ENCODE data around the gene LIMK2. TPM values are rescaled to one million over a fixed set of nuclear protein-coding genes. Genes with fewer than 3 reads are reported as not detected.
A peak's percentile ranks its signal among the peaks of the same experiment; 100 is the strongest.
"Not testable (repeated sequence)": the region's sequence is repeated elsewhere in the genome, so short reads cannot be mapped to it uniquely, and the experiment has no call there.

The LIMK2 gene
- 20.0 TPM for total RNA-seq
- polyA plus RNA-seq (ENCODE audit: insufficient read depth in 1 of 8, insufficient read length in 8 of 8, low replicate concordance in 1 of 8): 10 to 100 TPM; 18.8 to 26.7 (median 23.3) TPM
- long read RNA-seq, donor 1, partial matches to known transcripts: 0 of 1 reads
- long read RNA-seq, donor 1, other reads (novel, unspliced or antisense): 0 of 1 reads
- long read RNA-seq, donor 2: 0 reads
- long read RNA-seq, donor 3, partial matches to known transcripts: 0 of 3 reads
- long read RNA-seq, donor 3, other reads (novel, unspliced or antisense): 0 of 3 reads
- long read RNA-seq, donor 4, partial matches to known transcripts: 0 of 3 reads
- long read RNA-seq, donor 4, other reads (novel, unspliced or antisense): 0 of 3 reads
- long read RNA-seq, donor 5, partial matches to known transcripts: 0 of 2 reads
- long read RNA-seq, donor 5, other reads (novel, unspliced or antisense): 0 of 2 reads
- long read RNA-seq, donor 6, partial matches to known transcripts: 0 of 4 reads
- long read RNA-seq, donor 6, other reads (novel, unspliced or antisense): 0 of 4 reads
- long read RNA-seq, donor 7, partial matches to known transcripts: 0 of 3 reads
- long read RNA-seq, donor 7, other reads (novel, unspliced or antisense): 0 of 3 reads
- long read RNA-seq, donor 8, partial matches to known transcripts: 6 of 7 reads
- long read RNA-seq, donor 8, other reads (novel, unspliced or antisense): 0 of 7 reads
- long read RNA-seq, donor 9, partial matches to known transcripts: 13 of 14 reads
- long read RNA-seq, donor 9, other reads (novel, unspliced or antisense): 0 of 14 reads
- long read RNA-seq, donor 10, partial matches to known transcripts: 0 of 1 reads
- long read RNA-seq, donor 10, other reads (novel, unspliced or antisense): 0 of 1 reads
- long read RNA-seq, donor 11: 0 reads

GRCh38 chr22:31211862-31212730 lies at the start of gene LIMK2:
Gene LIMK2 (plus strand): TSS chr22:31212298. CDS start chr22:31212409, 111 bp downstream.
- peak within 1 kb of the TSS; percentile 91 for H3K27ac ChIP-seq (ENCODE audit: low read length)
- H3K4me3 ChIP-seq (ENCODE audit: low read length): peak within 1 kb of the TSS; percentile 98
- H3K36me3 ChIP-seq (ENCODE audit: control insufficient read depth, insufficient read depth, low read length): peaks cover 6% of the 10 kb centered on the region
- H3K9me3 ChIP-seq (replicated peaks; ENCODE audit: control insufficient read depth, low read depth, low read length): no peaks in the 10 kb centered on the region
- H3K4me1 ChIP-seq (ENCODE audit: control insufficient read depth, insufficient read depth, low read length): peaks cover 25% of the 10 kb centered on the region
- DNase-seq: peak; percentile 94
- H3K27me3 ChIP-seq (ENCODE audit: control insufficient read depth, insufficient read depth, low read length): no peaks in the 10 kb centered on the region
- WGBS (ENCODE audit: insufficient coverage): 0% methylated on average over 44 of the region's 64 CpGs

GRCh38 chr22:31170971-31171370 lies 41.1 kb upstream of the LIMK2 start:
- H3K36me3 ChIP-seq (ENCODE audit: control insufficient read depth, insufficient read depth, low read length): peaks cover 9% of the 10 kb centered on the region
- H3K27ac ChIP-seq (ENCODE audit: low read length): no peak overlapping the region
- H3K27me3 ChIP-seq (ENCODE audit: control insufficient read depth, insufficient read depth, low read length): no peaks in the 10 kb centered on the region
- H3K4me1 ChIP-seq (ENCODE audit: control insufficient read depth, insufficient read depth, low read length): no peaks in the 10 kb centered on the region
- H3K4me3 ChIP-seq (ENCODE audit: low read length): no peak overlapping the region
- no peaks in the 10 kb centered on the region for H3K9me3 ChIP-seq (replicated peaks; ENCODE audit: control insufficient read depth, low read depth, low read length)
- DNase-seq: no peak
- no CpG with 5 or more reads among the region's 4 CpGs for WGBS (ENCODE audit: insufficient coverage)

DNA sequence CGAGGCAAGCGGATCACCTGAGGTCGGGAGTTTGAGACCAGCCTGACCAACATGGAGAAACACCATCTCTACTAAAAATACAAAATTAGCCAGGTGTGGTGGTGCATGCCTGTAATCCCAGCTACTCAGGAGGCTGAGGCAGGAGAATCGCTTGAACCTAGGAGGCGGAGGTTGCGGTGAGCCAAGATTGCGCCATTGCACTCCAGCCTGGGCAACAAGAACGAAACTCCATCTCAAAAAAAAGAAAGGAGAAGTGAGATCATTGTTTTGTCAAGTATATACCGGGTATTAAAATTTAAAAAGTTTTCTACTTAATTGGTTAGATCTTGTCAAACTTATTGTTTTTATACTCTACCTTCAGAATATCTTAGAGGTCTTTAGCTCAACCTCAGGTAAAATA lies 40.4 kb upstream of the LIMK2 start:
- H3K4me3 ChIP-seq (ENCODE audit: low read length); H3K9me3 ChIP-seq (replicated peaks; ENCODE audit: control insufficient read depth, low read depth, low read length); H3K27me3 ChIP-seq (ENCODE audit: control insufficient read depth, insufficient read depth, low read length); H3K27ac ChIP-seq (ENCODE audit: low read length); H3K4me1 ChIP-seq (ENCODE audit: control insufficient read depth, insufficient read depth, low read length); H3K36me3 ChIP-seq (ENCODE audit: control insufficient read depth, insufficient read depth, low read length); DNase-seq: not testable (repeated sequence)
- no CpG with 5 or more reads among the region's 9 CpGs for WGBS (ENCODE audit: insufficient coverage)

DNA sequence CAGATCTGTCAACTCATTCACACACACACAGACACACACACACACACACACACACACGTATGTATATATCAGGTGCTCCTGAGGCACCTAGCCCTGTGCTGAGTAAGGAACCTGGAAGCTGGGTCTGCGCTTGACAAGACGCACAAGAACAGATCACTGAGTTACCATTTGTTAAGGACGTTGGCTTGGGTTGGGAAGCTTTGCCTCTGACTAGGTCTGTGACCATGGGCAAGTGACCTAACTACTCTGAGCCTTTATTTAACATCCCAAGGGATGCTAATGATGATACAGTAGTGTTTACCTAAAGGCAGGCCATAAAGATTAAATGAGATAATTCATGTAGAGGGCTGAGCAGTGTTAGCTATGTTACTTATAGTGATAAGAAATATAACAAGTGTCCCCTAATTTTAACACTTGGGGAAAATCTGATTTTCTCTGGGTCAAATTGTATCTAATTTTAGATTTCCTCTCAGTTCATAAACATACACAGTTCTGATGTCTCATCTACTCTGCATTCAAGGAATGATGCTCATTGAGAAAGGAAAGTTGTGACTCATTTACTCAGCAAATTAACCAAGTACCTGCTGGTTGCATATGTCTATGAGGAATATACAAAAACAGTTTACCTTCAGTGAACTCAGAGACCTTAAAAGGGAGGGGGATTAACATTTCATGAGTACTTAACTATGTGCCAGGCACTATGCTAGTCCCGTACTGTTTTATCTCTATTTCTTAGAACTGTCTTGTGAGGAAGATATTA lies 38.5 kb upstream of the LIMK2 start:
- H3K4me1 ChIP-seq (ENCODE audit: control insufficient read depth, insufficient read depth, low read length): no peaks in the 10 kb centered on the region
- H3K27me3 ChIP-seq (ENCODE audit: control insufficient read depth, insufficient read depth, low read length): no peaks in the 10 kb centered on the region
- peaks cover 14% of the 10 kb centered on the region for H3K36me3 ChIP-seq (ENCODE audit: control insufficient read depth, insufficient read depth, low read length)
- WGBS (ENCODE audit: insufficient coverage): no CpG with 5 or more reads among the region's 5 CpGs
- no peak overlapping the region for H3K27ac ChIP-seq (ENCODE audit: low read length)
- H3K4me3 ChIP-seq (ENCODE audit: low read length): no peak overlapping the region
- no peaks in the 10 kb centered on the region for H3K9me3 ChIP-seq (replicated peaks; ENCODE audit: control insufficient read depth, low read depth, low read length)
- DNase-seq: no peak

DNA sequence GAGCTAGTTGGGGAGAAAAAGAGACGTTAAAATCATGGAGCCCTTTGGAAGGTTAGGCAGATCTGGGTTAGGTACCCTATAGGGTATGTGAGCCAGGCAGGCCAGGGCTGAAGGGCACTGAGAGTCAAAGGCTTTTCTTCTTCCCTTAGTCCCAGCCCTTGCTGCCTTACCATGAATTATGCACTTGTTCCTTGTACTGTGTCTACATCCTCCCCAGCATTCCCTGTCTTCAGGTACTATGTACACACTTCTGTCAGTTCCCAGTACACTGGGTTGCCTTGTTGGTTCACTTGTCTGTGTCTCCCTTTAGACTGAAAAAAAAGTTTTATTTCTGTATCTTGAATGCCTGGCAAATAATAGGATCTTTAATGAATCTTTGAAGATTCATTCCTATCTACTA lies 35.2 kb upstream of the LIMK2 start:
- no peak for DNase-seq
- no peak overlapping the region for H3K4me3 ChIP-seq (ENCODE audit: low read length)
- H3K9me3 ChIP-seq (replicated peaks; ENCODE audit: control insufficient read depth, low read depth, low read length): no peaks in the 10 kb centered on the region
- H3K27me3 ChIP-seq (ENCODE audit: control insufficient read depth, insufficient read depth, low read length): no peaks in the 10 kb centered on the region
- H3K27ac ChIP-seq (ENCODE audit: low read length): no peak overlapping the region
- peaks cover 4% of the 10 kb centered on the region for H3K4me1 ChIP-seq (ENCODE audit: control insufficient read depth, insufficient read depth, low read length)
- WGBS (ENCODE audit: insufficient coverage): 100% methylated on average over 1 of the region's 1 CpG
- H3K36me3 ChIP-seq (ENCODE audit: control insufficient read depth, insufficient read depth, low read length): peaks cover 10% of the 10 kb centered on the region

- Histone ChIP-seq H3K27me3 (ENCODE audit: control insufficient read depth, insufficient read depth, low read length) (no peaks in the 10 kb centered on the region), H3K4me1 (ENCODE audit: control insufficient read depth, insufficient read depth, low read length) (peaks cover 4% of the 10 kb centered on the region), H3K9me3 (replicated peaks; ENCODE audit: control insufficient read depth, low read depth, low read length) (no peaks in the 10 kb centered on the region), H3K4me3 (ENCODE audit: low read length) (no peak overlapping the region), H3K27ac (ENCODE audit: low read length) (no peak overlapping the region), H3K36me3 (ENCODE audit: control insufficient read depth, insufficient read depth, low read length) (peaks cover 14% of the 10 kb centered on the region)
- peak; percentile 12 for DNase-seq
- 89% methylated on average over 4 of the region's 6 CpGs for WGBS (ENCODE audit: insufficient coverage)
These were observed 34.5 kb upstream of the LIMK2 start for GRCh38 chr22:31177420-31178162.

DNA sequence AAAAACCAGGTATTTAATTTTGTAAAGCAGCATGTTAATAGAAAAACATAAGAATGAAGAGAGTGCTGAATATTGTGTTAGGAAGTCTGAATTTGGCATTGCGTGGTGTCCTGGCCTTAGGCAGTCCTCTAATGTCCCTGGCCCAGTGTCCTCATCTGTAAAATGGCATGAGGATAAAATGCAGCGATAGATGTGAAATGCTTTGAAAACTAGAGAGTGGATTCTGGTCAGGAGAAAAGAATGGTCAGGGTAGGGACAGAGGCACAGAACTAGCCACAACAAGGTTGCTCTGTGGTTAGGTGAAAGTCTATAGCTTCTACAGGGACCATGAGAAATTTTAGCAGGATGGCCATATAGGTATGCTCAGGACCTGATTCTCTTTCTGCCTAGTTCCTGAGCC lies 33.2 kb upstream of the LIMK2 start:
- Histone ChIP-seq H3K27ac (ENCODE audit: low read length) (no peak overlapping the region), H3K27me3 (ENCODE audit: control insufficient read depth, insufficient read depth, low read length) (no peaks in the 10 kb centered on the region), H3K9me3 (replicated peaks; ENCODE audit: control insufficient read depth, low read depth, low read length) (no peaks in the 10 kb centered on the region), H3K4me3 (ENCODE audit: low read length) (no peak overlapping the region), H3K36me3 (ENCODE audit: control insufficient read depth, insufficient read depth, low read length) (peaks cover 14% of the 10 kb centered on the region), H3K4me1 (ENCODE audit: control insufficient read depth, insufficient read depth, low read length) (peaks cover 4% of the 10 kb centered on the region)
- WGBS (ENCODE audit: insufficient coverage): 93% methylated on average over 2 of the region's 2 CpGs
- no peak for DNase-seq

DNA sequence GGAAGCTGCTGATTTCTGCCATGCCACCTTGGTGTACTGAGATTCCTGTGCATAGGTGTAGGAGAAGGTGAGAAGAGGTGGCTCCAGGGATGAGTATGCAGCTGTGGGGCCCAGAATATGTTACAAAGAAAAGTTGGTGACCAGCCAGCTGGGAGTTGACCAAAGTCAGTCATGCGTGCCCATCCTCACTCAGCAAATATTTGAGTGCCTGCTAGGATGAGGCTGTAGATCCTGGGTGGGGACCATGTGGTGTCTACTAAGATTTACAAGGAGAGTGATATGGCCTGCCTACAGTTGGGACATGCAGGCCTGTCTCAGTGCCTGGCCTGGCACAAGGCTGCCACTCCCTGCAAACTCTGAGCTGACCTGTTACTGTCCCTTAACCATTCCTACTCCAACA lies 32.8 kb upstream of the LIMK2 start:
- H3K36me3 ChIP-seq (ENCODE audit: control insufficient read depth, insufficient read depth, low read length): peaks cover 14% of the 10 kb centered on the region
- H3K4me1 ChIP-seq (ENCODE audit: control insufficient read depth, insufficient read depth, low read length): peaks cover 4% of the 10 kb centered on the region
- WGBS (ENCODE audit: insufficient coverage): no CpG with 5 or more reads among the region's 1 CpG

DNA sequence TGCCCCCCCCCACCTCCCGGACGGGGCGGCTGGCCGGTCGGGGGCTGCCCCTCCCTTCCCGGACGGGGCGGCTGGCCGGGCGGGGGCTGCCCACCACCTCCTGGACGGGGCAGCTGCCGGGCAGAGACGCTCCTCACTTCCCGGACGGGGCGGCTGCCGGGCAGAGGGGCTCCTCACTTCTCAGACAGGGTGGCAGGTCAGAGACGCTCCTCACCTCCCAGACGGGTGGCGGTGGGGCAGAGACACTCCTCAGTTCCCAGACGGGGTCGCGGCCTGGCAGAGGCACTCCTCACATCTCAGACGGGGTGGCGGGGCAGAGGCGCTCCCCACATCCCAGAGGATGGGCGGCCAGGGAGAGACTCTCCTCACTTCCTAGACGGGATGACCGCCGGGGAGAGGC lies 28.1 kb upstream of the LIMK2 start:
- Histone ChIP-seq H3K4me3 (ENCODE audit: low read length) (no peak overlapping the region), H3K27me3 (ENCODE audit: control insufficient read depth, insufficient read depth, low read length) (no peaks in the 10 kb centered on the region), H3K4me1 (ENCODE audit: control insufficient read depth, insufficient read depth, low read length) (peaks cover 4% of the 10 kb centered on the region), H3K27ac (ENCODE audit: low read length) (no peak overlapping the region), H3K36me3 (ENCODE audit: control insufficient read depth, insufficient read depth, low read length) (peaks cover 29% of the 10 kb centered on the region), H3K9me3 (replicated peaks; ENCODE audit: control insufficient read depth, low read depth, low read length) (no peaks in the 10 kb centered on the region)
- 96% methylated on average over 17 of the region's 30 CpGs for WGBS (ENCODE audit: insufficient coverage)
- DNase-seq: no peak

More for the DNA sequence above, 32.8 kb upstream of the LIMK2 start:
- no peak overlapping the region for H3K4me3 ChIP-seq (ENCODE audit: low read length)
- no peak overlapping the region for H3K27ac ChIP-seq (ENCODE audit: low read length)
- no peaks in the 10 kb centered on the region for H3K9me3 ChIP-seq (replicated peaks; ENCODE audit: control insufficient read depth, low read depth, low read length)
- peak; percentile 14 for DNase-seq
- no peaks in the 10 kb centered on the region for H3K27me3 ChIP-seq (ENCODE audit: control insufficient read depth, insufficient read depth, low read length)

Data from muscle of leg (tissue), 16 donors.